Fibroblast of lung (primary cell): ENCODE measurements around the gene PIEZO2. TPM values are rescaled to one million over a fixed set of nuclear protein-coding genes. Genes with fewer than 3 reads are reported as not detected.
A peak's percentile ranks its signal among the peaks of the same experiment; 100 is the strongest.

Experiments
- DNase-seq, 2 donors: peaks; one replicate each; pipeline versions ENCODE4 v3.0.0 to v3.0.0-alpha.2; 2010; ENCODE audit warnings: low read depth in 2 of 2
- H2AFZ ChIP-seq: 2 replicates; pipeline ENCODE4 v1.5.1; 2012; ENCODE audit warnings: low read length, control low read depth, inconsistent platforms
- H3K27ac ChIP-seq: 2 replicates; pipeline ENCODE4 v1.5.1; 2011; ENCODE audit warnings: low read length, control low read depth; ENCODE audit not compliant: insufficient read depth
- H3K27me3 ChIP-seq: 2 replicates; pipeline ENCODE4 v1.5.1; 2011; ENCODE audit warnings: mild to moderate bottlenecking, low read length; ENCODE audit not compliant: control insufficient read depth, insufficient read depth
- H3K36me3 ChIP-seq: 2 replicates; pipeline ENCODE4 v1.5.1; 2011; ENCODE audit warnings: low read length; ENCODE audit not compliant: control insufficient read depth, insufficient read depth
- H3K4me1 ChIP-seq: 2 replicates; pipeline ENCODE4 v1.5.1; 2011; ENCODE audit warnings: low read length; ENCODE audit not compliant: control insufficient read depth, insufficient read depth; ENCODE audit errors: extremely low read depth
- H3K4me2 ChIP-seq: 2 replicates; pipeline ENCODE4 v1.5.1; 2011; ENCODE audit warnings: low read length, control low read depth; ENCODE audit not compliant: insufficient read depth; ENCODE audit errors: extremely low read depth
- H3K4me3 ChIP-seq, 4 experiments: fragments of 200-600 bp in 1 of 4; sonication (generic) in 1 of 4; replicated peaks in 1 of 4; 2 replicates each; pipeline ENCODE4 v1.5.1; 2011 to 2016; ENCODE audit warnings: low read length in 4 of 4, low read depth in 3 of 4, mild to moderate bottlenecking in 3 of 4, control low read depth in 2 of 4, inconsistent platforms in 1 of 4, mixed read lengths in 1 of 4; ENCODE audit not compliant: insufficient read depth in 1 of 4; ENCODE audit errors: control extremely low read depth in 1 of 4
- H3K79me2 ChIP-seq: 2 replicates; pipeline ENCODE4 v1.5.1; 2012; ENCODE audit warnings: mild to moderate bottlenecking, low read length, inconsistent platforms; ENCODE audit not compliant: control insufficient read depth, insufficient read depth
- H3K9ac ChIP-seq: 2 replicates; pipeline ENCODE4 v1.5.1; 2011; ENCODE audit warnings: mild to moderate bottlenecking, low read length, control low read depth; ENCODE audit not compliant: insufficient read depth
- H3K9me3 ChIP-seq: 2 replicates; pipeline ENCODE4 v1.5.1; 2012; ENCODE audit warnings: low read depth, low read length; ENCODE audit not compliant: control insufficient read depth, insufficient read depth
- H4K20me1 ChIP-seq: 2 replicates; pipeline ENCODE4 v1.5.1; 2011; ENCODE audit warnings: low read length; ENCODE audit not compliant: control insufficient read depth, insufficient read depth; ENCODE audit errors: extremely low read depth
- EZH2 ChIP-seq: IDR thresholded peaks from 2 replicates; pipeline ENCODE4 v1.5.1; 2012; ENCODE audit warnings: low read length, control low read depth, mild to moderate bottlenecking; ENCODE audit errors: missing control alignments
- polyA plus RNA-seq, 2 donors: library from polyadenylated mRNA; depleted of rRNA in 1 of 2; stranded (reverse) in 1 of 2; unstranded in 1 of 2; fragments of >200 nt; gene quantifications; 2 replicates each; pipeline ENCODE4 v1.2.1, GENCODE V29; 2011 to 2012; ENCODE audit warnings: missing spikeins in 1 of 2
- total RNA-seq: library from RNA; depleted of rRNA; stranded (reverse); fragments of >200 nt; gene quantifications from 2 replicates; pipeline ENCODE4 v1.2.1, GENCODE V29; 2014
- TF ChIP-seq, protein P1 (sequence below), 2 donors: IDR thresholded peaks in 1 of 2; conservative IDR thresholded peaks in 1 of 2; 1 replicate in 1 of 2; 2 replicates in 1 of 2; pipeline ENCODE4 v1.5.1; 2011 to 2012; ENCODE audit warnings: low read length in 2 of 2, control low read depth in 1 of 2, inconsistent platforms in 1 of 2, low read depth in 1 of 2, mild to moderate bottlenecking in 1 of 2

PIEZO2 gene
- total and polyA plus RNA-seq, 2 donors (not counting 1 experiment from before 2014, with no cell fraction given): 1.2 to 6.6 TPM

DNA sequence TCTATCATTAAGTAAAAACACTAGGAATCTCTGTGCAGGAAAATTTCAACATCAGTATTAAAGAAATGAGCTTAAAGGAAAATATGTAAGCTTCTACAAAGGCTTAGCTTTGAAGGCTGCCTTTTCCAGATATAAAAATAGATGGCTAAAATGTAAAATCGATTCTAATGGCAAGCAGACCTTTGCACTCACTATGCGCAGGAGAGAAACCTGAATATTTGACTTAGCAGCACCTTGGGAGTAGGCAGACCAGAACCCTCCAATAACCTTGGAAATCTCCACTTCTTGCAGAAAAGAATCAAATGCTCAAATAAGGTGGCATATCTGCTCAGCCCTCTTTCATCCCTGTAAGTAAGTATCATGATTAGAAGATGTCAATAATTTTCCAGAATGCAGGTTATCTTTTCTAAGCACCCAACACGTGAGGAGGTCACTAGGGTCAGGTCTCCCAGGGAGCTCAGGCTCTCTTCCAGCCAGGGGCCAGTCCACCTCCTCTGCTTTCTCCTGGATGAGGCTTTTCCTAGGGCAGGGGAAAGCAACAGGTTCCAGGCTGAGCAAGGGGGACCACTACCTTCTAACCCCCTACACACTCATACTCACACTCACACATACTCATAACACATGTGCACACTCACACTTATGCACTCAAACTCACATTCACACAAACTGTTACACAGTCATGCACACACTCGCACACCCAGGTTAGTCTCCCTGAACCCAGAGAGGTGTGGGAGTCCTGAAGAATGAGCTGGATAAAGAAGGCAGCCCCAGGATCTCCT is 3.8 kb downstream of the PIEZO2 start:
- H3K9ac ChIP-seq: no peak overlapping the region
- TF ChIP-seq, protein P1, sequence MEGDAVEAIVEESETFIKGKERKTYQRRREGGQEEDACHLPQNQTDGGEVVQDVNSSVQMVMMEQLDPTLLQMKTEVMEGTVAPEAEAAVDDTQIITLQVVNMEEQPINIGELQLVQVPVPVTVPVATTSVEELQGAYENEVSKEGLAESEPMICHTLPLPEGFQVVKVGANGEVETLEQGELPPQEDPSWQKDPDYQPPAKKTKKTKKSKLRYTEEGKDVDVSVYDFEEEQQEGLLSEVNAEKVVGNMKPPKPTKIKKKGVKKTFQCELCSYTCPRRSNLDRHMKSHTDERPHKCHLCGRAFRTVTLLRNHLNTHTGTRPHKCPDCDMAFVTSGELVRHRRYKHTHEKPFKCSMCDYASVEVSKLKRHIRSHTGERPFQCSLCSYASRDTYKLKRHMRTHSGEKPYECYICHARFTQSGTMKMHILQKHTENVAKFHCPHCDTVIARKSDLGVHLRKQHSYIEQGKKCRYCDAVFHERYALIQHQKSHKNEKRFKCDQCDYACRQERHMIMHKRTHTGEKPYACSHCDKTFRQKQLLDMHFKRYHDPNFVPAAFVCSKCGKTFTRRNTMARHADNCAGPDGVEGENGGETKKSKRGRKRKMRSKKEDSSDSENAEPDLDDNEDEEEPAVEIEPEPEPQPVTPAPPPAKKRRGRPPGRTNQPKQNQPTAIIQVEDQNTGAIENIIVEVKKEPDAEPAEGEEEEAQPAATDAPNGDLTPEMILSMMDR (conservative IDR thresholded peaks at IDR 0.05 in 1 of 2, IDR thresholded peaks at IDR 0.05 in 1 of 2; ENCODE audit: low read depth in 1 of 2, low read length in 2 of 2): no peak
- peak; percentile 33 for TF ChIP-seq EZH2
- H3K27ac ChIP-seq: no peak overlapping the region
- H3K9me3 ChIP-seq: no peaks in the 10 kb centered on the region
- H3K27me3 ChIP-seq: peaks cover 20% of the 10 kb centered on the region
- no peaks in the 10 kb centered on the region for H3K36me3 ChIP-seq
- H4K20me1 ChIP-seq: no peaks in the 10 kb centered on the region
- H3K4me3 ChIP-seq: no peak overlapping the region
- no peaks in the 10 kb centered on the region for H3K4me1 ChIP-seq
- no peak overlapping the region for H3K4me2 ChIP-seq
- no peak for DNase-seq
- no peak overlapping the region for H2AFZ ChIP-seq
- H3K79me2 ChIP-seq: no peaks in the 10 kb centered on the region

DNA sequence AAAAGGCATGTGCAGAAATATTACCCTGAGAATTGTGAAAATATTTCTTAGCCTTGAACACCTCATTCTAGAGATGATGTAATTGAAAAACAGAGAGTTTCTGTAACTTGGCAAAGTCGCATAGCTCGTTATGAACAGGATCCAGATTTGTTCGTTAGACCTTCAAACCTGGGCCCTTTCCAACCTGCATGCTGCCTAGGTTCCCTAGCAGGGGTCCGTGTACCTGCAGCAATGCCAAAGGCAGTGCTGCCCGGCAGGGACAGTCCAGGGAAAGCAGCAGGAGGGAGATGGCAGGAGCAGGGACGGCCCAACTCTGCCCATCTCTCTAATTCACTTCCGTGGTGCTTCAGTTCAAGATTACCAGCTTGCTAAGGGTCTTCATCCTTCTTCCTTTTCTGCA is 12.0 kb downstream of the PIEZO2 start:
- no peak for DNase-seq
- Histone ChIP-seq H2AFZ (no peak overlapping the region), H3K27me3 (no peaks in the 10 kb centered on the region), H4K20me1 (no peaks in the 10 kb centered on the region), H3K9me3 (no peaks in the 10 kb centered on the region), H3K4me1 (no peaks in the 10 kb centered on the region), H3K9ac (no peak overlapping the region), H3K4me2 (no peak overlapping the region), H3K36me3 (no peaks in the 10 kb centered on the region), H3K4me3 (no peak overlapping the region), H3K27ac (no peak overlapping the region), H3K79me2 (no peaks in the 10 kb centered on the region)
- no peak for TF ChIP-seq EZH2
- TF ChIP-seq, protein P1 (conservative IDR thresholded peaks at IDR 0.05 in 1 of 2, IDR thresholded peaks at IDR 0.05 in 1 of 2; ENCODE audit: low read depth in 1 of 2, low read length in 2 of 2): no peak

- Histone ChIP-seq H3K27me3 (no peaks in the 10 kb centered on the region), H3K4me1 (no peaks in the 10 kb centered on the region), H4K20me1 (no peaks in the 10 kb centered on the region), H3K9me3 (no peaks in the 10 kb centered on the region), H3K27ac (no peak overlapping the region), H3K9ac (no peak overlapping the region), H3K36me3 (no peaks in the 10 kb centered on the region), H2AFZ (no peak overlapping the region), H3K79me2 (no peaks in the 10 kb centered on the region), H3K4me3 (no peak overlapping the region), H3K4me2 (no peak overlapping the region)
- TF ChIP-seq, protein P1 (conservative IDR thresholded peaks at IDR 0.05 in 1 of 2, IDR thresholded peaks at IDR 0.05 in 1 of 2; ENCODE audit: low read depth in 1 of 2, low read length in 2 of 2): no peak
- no peak for TF ChIP-seq EZH2
- DNase-seq: peak in 1 of 2 donors; percentile 47
Measured at GRCh38 chr18:11136241-11136640, 13.1 kb downstream of the PIEZO2 start.
